Mesothelial cell of epicardium (in vitro differentiated cells): ENCODE results near the gene MAPKBP1. TPM values are rescaled to one million over a fixed set of nuclear protein-coding genes. Genes with fewer than 3 reads are reported as not detected.
"Not testable (repeated sequence)": the region's sequence is repeated elsewhere in the genome, so short reads cannot be mapped to it uniquely, and the experiment has no call there.

Experiments
- DNase-seq, 2 experiments: peaks; one replicate each; pipeline ENCODE4 v3.0.0; 2021; ENCODE audit warnings: low spot score in 2 of 2; ENCODE audit not compliant: unreplicated experiment in 2 of 2
- H3K27ac Mint-ChIP-seq: 2 replicates; pipeline ENCODE4 v1.8.0; 2021; ENCODE audit warnings: mixed read lengths
- H3K27me3 Mint-ChIP-seq: 2 replicates; pipeline ENCODE4 v1.8.0; 2021; ENCODE audit warnings: low read depth, mixed read lengths
- H3K36me3 Mint-ChIP-seq: 2 replicates; pipeline ENCODE4 v1.8.0; 2021; ENCODE audit warnings: mixed read lengths
- H3K4me1 Mint-ChIP-seq: 2 replicates; pipeline ENCODE4 v1.8.0; 2021; ENCODE audit warnings: mixed read lengths
- H3K4me3 Mint-ChIP-seq: 2 replicates; pipeline ENCODE4 v1.8.0; 2021; ENCODE audit warnings: mild to moderate bottlenecking, moderate library complexity, mixed read lengths
- H3K9me3 Mint-ChIP-seq: 2 replicates; pipeline ENCODE4 v1.8.0; 2021; ENCODE audit warnings: mixed read lengths
- total RNA-seq: library from RNA; stranded (reverse); gene quantifications from 3 replicates; pipeline ENCODE4 v1.2.1, GENCODE V29; 2021
- TF ChIP-seq, protein P1 (sequence below): fragments of 200-600 bp; sonication (generic); IDR thresholded peaks from one replicate; pipeline ENCODE4 v1.5.0; 2021; ENCODE audit warnings: antibody characterized with exemption; ENCODE audit not compliant: unreplicated experiment

The MAPKBP1 gene
- total RNA-seq, 1 donor from 2014 or later: 40.8 TPM

GRCh38 chr15:41825572-41826535 is 51.6 kb downstream of the MAPKBP1 start:
- Mint-ChIP-seq H3K27ac (no peak overlapping the region), H3K9me3 (no peaks in the 10 kb centered on the region), H3K4me3 (peak overlapping the region; percentile 58), H3K27me3 (no peaks in the 10 kb centered on the region), H3K4me1 (peaks cover 10% of the 10 kb centered on the region), H3K36me3 (peaks cover 12% of the 10 kb centered on the region)
- TF ChIP-seq, protein P1, sequence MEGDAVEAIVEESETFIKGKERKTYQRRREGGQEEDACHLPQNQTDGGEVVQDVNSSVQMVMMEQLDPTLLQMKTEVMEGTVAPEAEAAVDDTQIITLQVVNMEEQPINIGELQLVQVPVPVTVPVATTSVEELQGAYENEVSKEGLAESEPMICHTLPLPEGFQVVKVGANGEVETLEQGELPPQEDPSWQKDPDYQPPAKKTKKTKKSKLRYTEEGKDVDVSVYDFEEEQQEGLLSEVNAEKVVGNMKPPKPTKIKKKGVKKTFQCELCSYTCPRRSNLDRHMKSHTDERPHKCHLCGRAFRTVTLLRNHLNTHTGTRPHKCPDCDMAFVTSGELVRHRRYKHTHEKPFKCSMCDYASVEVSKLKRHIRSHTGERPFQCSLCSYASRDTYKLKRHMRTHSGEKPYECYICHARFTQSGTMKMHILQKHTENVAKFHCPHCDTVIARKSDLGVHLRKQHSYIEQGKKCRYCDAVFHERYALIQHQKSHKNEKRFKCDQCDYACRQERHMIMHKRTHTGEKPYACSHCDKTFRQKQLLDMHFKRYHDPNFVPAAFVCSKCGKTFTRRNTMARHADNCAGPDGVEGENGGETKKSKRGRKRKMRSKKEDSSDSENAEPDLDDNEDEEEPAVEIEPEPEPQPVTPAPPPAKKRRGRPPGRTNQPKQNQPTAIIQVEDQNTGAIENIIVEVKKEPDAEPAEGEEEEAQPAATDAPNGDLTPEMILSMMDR: no peak
- DNase-seq: no peak

- DNase-seq: no peak
- TF ChIP-seq, protein P1: no peak
- Mint-ChIP-seq H3K27me3 (no peaks in the 10 kb centered on the region), H3K36me3 (peaks cover 8% of the 10 kb centered on the region), H3K4me3 (peak overlapping the region; percentile 81), H3K9me3 (no peaks in the 10 kb centered on the region), H3K4me1 (peaks cover 10% of the 10 kb centered on the region), H3K27ac (peak overlapping the region; percentile 76)
Measured at GRCh38 chr15:41827290-41827879, 53.1 kb downstream of the MAPKBP1 start.

DNA sequence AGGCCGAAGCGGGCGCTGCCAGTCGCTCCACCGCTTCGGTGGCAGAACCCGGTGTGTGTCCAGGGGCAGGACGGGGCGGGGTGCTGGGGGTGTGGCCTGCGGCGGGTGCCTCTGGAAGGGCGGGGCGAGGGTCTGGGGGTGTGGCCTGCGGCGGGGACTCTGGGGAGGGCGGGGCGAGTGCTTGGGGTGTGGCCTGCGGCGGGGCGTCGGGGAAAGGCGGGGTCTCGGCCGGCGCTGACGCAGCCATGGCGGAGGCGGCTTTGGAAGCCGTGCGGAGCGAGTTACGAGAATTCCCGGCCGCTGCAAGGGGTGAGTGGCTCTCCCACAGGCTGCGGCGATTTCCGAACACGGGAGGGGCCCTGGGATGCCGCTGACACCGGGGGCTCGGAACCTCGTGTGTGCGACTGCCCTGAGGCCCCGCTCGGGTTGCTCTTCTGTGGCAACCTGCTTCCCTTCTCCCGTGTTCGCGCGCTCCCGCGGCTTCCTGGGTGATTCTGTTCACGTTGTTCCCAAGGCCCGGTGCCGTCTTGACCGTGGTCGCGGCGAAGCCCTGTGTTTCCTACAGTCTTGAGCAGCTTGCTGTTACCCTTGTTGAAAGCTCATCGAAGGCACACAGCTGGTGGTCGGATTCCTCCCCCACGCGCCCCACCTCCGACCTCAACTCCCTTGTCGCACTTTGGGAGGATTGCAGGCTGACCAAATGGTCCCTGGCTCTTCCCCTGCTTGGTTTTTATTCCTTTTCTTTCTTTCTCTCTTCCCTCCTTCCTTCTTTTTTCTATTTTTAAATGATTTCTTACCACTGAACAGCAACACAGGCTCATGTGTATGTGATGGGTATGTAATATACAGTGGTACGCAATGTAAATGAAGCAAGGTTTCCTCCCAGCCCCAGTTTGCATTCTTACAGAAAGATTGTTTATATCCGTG is 53.9 kb downstream of the MAPKBP1 start, which contains the start of gene JMJD7:
Gene JMJD7 (plus strand): TSS at position 213 of the 927 bp plus-strand sequence. CDS start 33 bp downstream, at position 246.
- TF ChIP-seq, protein P1: no peak
- peak; percentile 95 to 96 for DNase-seq
- H3K4me1 Mint-ChIP-seq: peaks cover 16% of the 10 kb centered on the region
- peak within 1 kb of the TSS; percentile 81 for H3K4me3 Mint-ChIP-seq
- peaks cover 8% of the 10 kb centered on the region for H3K36me3 Mint-ChIP-seq
- H3K9me3 Mint-ChIP-seq: no peaks in the 10 kb centered on the region
- H3K27me3 Mint-ChIP-seq: no peaks in the 10 kb centered on the region
- H3K27ac Mint-ChIP-seq: peak within 1 kb of the TSS; percentile 80

DNA sequence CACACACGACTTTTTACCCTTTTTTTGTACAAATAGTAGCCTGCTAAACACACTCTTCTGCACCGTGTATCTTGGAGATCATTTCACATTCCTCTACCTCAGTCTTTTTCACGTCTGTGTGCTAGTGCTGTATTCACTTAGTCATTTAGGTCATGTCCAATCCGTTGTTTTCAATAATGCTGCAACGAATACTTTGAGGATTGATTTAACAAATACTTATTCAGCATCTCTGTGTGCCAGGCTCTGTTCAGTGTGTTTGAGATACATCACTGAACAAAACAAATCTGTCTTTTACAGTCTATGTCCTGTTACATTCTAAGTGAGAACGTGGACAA is 54.5 kb downstream of the MAPKBP1 start:
- Mint-ChIP-seq H3K4me1 (peaks cover 19% of the 10 kb centered on the region), H3K36me3 (peaks cover 8% of the 10 kb centered on the region), H3K9me3 (no peaks in the 10 kb centered on the region), H3K4me3 (peak overlapping the region; percentile 81), H3K27ac (peak overlapping the region; percentile 80), H3K27me3 (no peaks in the 10 kb centered on the region)
- no peak for DNase-seq
- TF ChIP-seq, protein P1: no peak

- no peak overlapping the region for H3K27ac Mint-ChIP-seq
- H3K27me3 Mint-ChIP-seq: no peaks in the 10 kb centered on the region
- H3K4me3 Mint-ChIP-seq: no peak overlapping the region
- TF ChIP-seq, protein P1: no peak
- H3K4me1 Mint-ChIP-seq: peaks cover 23% of the 10 kb centered on the region
- DNase-seq: no peak
- H3K9me3 Mint-ChIP-seq: no peaks in the 10 kb centered on the region
- peaks cover 2% of the 10 kb centered on the region for H3K36me3 Mint-ChIP-seq
Measured at GRCh38 chr15:41829959-41830646, 55.8 kb downstream of the MAPKBP1 start.

DNA sequence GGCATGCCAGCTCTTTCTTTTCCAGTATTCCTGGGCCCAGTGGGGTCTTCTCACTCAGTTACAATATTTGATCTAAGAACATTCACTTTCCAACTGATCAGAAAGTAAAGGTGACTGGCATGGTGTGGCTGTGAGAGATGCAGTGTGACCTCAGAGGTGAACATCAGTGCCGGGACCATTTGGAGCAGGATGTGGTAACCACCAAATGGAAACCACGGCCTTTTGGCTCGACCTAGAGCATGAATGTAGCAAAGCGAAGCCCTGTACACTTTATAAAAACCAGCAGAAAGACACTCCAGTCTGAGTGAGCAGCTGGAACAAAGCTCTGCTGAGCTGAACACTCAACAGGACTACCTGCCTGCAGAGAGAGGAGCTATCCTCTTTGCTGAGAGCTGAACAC is 57.0 kb downstream of the MAPKBP1 start:
- not testable (repeated sequence) for H3K4me3 Mint-ChIP-seq, H3K27me3 Mint-ChIP-seq, H3K27ac Mint-ChIP-seq, H3K36me3 Mint-ChIP-seq, H3K9me3 Mint-ChIP-seq, DNase-seq
- H3K4me1 Mint-ChIP-seq: peaks cover 23% of the 10 kb centered on the region
